ENCODE measurements around the gene ZFP30. TPM values are rescaled to one million over a fixed set of nuclear protein-coding genes. Genes with fewer than 3 reads are reported as not detected.

The ZFP30 gene
- total and polyA plus RNA-seq, 2 of the 13 experiments (the other 11 are each of a cell fraction or from before 2014, with no cell fraction given) = 3.4 to 19.2 TPM

GRCh38 chr19:37655301-37655688 is at the start of gene ZFP30 (continued):
- TF ChIP-seq HIVEP1 (CRISPR knock-in tag; IDR thresholded peaks at IDR 0.05) = peak; percentile 14; the same call in 1 of the 2 replicates
- 0 out of 2 replicates have a peak, but pooled peaks have one; percentile 10 for TF ChIP-seq HDAC1 (CRISPR knock-in tag; IDR thresholded peaks at IDR 0.05)
- no peak for TF ChIP-seq HNF4G (IDR thresholded peaks at IDR 0.05; ENCODE audit: borderline replicate concordance, low read depth, low read length)
- no peak for TF ChIP-seq HNF4G (CRISPR knock-in tag; IDR thresholded peaks at IDR 0.05; ENCODE audit: borderline replicate concordance, low read depth)
- no peak for TF ChIP-seq NFE2 (CRISPR knock-in tag; IDR thresholded peaks at IDR 0.05)
- TF ChIP-seq ZBTB38 (CRISPR knock-in tag; IDR thresholded peaks at IDR 0.05) = no peak
- TF ChIP-seq ZNF747 (CRISPR knock-in tag; IDR thresholded peaks at IDR 0.05; ENCODE audit: borderline replicate concordance) = no peak; the same call in 1 of the 2 replicates
- TF ChIP-seq ZNF713 (CRISPR knock-in tag; IDR thresholded peaks at IDR 0.05) = no peak
- TF ChIP-seq ZFP91 (CRISPR knock-in tag; IDR thresholded peaks at IDR 0.05; ENCODE audit: borderline replicate concordance) = no peak; the same call in 1 of the 2 replicates
- peak; percentile 32; the same call in 1 of the 2 replicates for TF ChIP-seq ZBTB44 (CRISPR knock-in tag; IDR thresholded peaks at IDR 0.05)
- TF ChIP-seq ATF4 (CRISPR knock-in tag; IDR thresholded peaks at IDR 0.05) = no peak; a peak in 1 of 4 replicates
- TF ChIP-seq GATA4 (IDR thresholded peaks at IDR 0.05; ENCODE audit: borderline replicate concordance, low read depth) = 0 out of 2 replicates have a peak, but pooled peaks have one; percentile 69
- TF ChIP-seq ZNF83 (CRISPR knock-in tag; IDR thresholded peaks at IDR 0.05; ENCODE audit: borderline replicate concordance) = no peak
- no peak for TF ChIP-seq ZNF569 (CRISPR knock-in tag; IDR thresholded peaks at IDR 0.05; ENCODE audit: borderline replicate concordance)
- TF ChIP-seq MED13 (CRISPR knock-in tag; IDR thresholded peaks at IDR 0.05) = no peak
- TF ChIP-seq ZNF546 (CRISPR knock-in tag; conservative IDR thresholded peaks at IDR 0.05) = 0 out of 2 replicates have a peak, but pooled peaks have one; percentile 53
- TF ChIP-seq SMYD3 (CRISPR knock-in tag; IDR thresholded peaks at IDR 0.05) = no peak
- no peak for TF ChIP-seq HBP1 (CRISPR knock-in tag; IDR thresholded peaks at IDR 0.05; ENCODE audit: low read depth)
- no peak for TF ChIP-seq HNF1A (IDR thresholded peaks at IDR 0.05; ENCODE audit: low read depth)
- no peak for TF ChIP-seq HNF1A (CRISPR knock-in tag; IDR thresholded peaks at IDR 0.05; ENCODE audit: borderline replicate concordance)
